IMR-90 (cell line): Measurements from ENCODE around the gene TMEM208. TPM values are rescaled to one million over a fixed set of nuclear protein-coding genes. Genes with fewer than 3 reads are reported as not detected.
A peak's percentile ranks its signal among the peaks of the same experiment; 100 is the strongest.

Source experiments
- ATAC-seq: fragments of 200-7000 bp; cut with Tn5 transposase; 2 replicates; pipeline ENCODE4 v1.9.1; 2020; ENCODE audit warnings: low read depth, mild to moderate bottlenecking, moderate library complexity
- BruUV-seq: library from RNA; stranded (reverse); fragments of 400-500 nt; replicated peaks from 2 replicates; lab custom pipeline; 2021; lab: Mats Ljungman, UMichigan
- CTCF ChIA-PET: fragments of 300-600 bp; formaldehyde crosslinking; extraction: SDS; loops from one replicate; lab custom pipeline; 2021; ENCODE audit warnings: antibody characterized with exemption; lab: Yijun Ruan, JAX
- POLR2A ChIA-PET: fragments of 300-600 bp; sonication (Branson Sonifier 250); formaldehyde crosslinking; loops from one replicate; lab custom pipeline; 2022; ENCODE audit warnings: antibody characterized with exemption; ENCODE audit not compliant: unreplicated experiment; lab: Charles Lee
- DNase-seq: peaks from one replicate; pipeline ENCODE4 v3.0.0; 2013
- H2AFZ ChIP-seq: replicated peaks from 2 replicates; pipeline ENCODE3; 2013; ENCODE audit warnings: low read length, mild to moderate bottlenecking; ENCODE audit not compliant: poor library complexity
- H2AK5ac ChIP-seq: 2 replicates; pipeline ENCODE4 v1.6.1; 2013; ENCODE audit warnings: low read depth, low read length, inconsistent platforms
- H2AK9ac ChIP-seq: replicated peaks from 2 replicates; pipeline ENCODE3; 2013; ENCODE audit warnings: mild to moderate bottlenecking, low read depth, low read length, moderate library complexity; ENCODE audit not compliant: poor library complexity
- H2BK120ac ChIP-seq: 2 replicates; pipeline ENCODE4 v1.6.1; 2013; ENCODE audit warnings: low read depth, low read length, inconsistent platforms
- H2BK15ac ChIP-seq: 3 replicates; pipeline ENCODE4 v1.6.1; 2013; ENCODE audit warnings: low read depth, low read length, inconsistent platforms
- H2BK20ac ChIP-seq: 2 replicates; pipeline ENCODE4 v1.6.1; 2013; ENCODE audit warnings: low read depth, mild to moderate bottlenecking, inconsistent platforms, low read length, moderate library complexity
- H2BK5ac ChIP-seq: 2 replicates; pipeline ENCODE4 v1.6.1; 2013; ENCODE audit warnings: mild to moderate bottlenecking, low read depth, low read length, inconsistent platforms; ENCODE audit not compliant: poor library complexity, severe bottlenecking
- H3K14ac ChIP-seq: replicated peaks from 2 replicates; pipeline ENCODE4 v1.6.1; 2013; ENCODE audit warnings: low read depth, low read length, inconsistent platforms
- H3K18ac ChIP-seq: 2 replicates; pipeline ENCODE4 v1.6.1; 2013; ENCODE audit warnings: low read depth, low read length, control low read depth
- H3K23ac ChIP-seq: 2 replicates; pipeline ENCODE4 v1.6.1; 2013; ENCODE audit warnings: low read depth, low read length, inconsistent platforms
- H3K27ac ChIP-seq: 2 replicates; pipeline ENCODE4 v1.5.1; 2013; ENCODE audit warnings: mild to moderate bottlenecking, control low read depth, low read length; ENCODE audit not compliant: insufficient read depth
- H3K27me3 ChIP-seq: 2 replicates; pipeline ENCODE4 v1.6.1; 2013; ENCODE audit warnings: low read length; ENCODE audit not compliant: control insufficient read depth, insufficient read depth
- H3K36me3 ChIP-seq: 2 replicates; pipeline ENCODE4 v1.6.1; 2013; ENCODE audit warnings: low read length, mixed read lengths; ENCODE audit not compliant: control insufficient read depth, insufficient read depth
- H3K4ac ChIP-seq: 2 replicates; pipeline ENCODE4 v1.6.1; 2013; ENCODE audit warnings: low read depth, low read length, inconsistent platforms
- H3K4me1 ChIP-seq: 2 replicates; pipeline ENCODE4 v1.6.1; 2013; ENCODE audit warnings: low read length, mixed read lengths; ENCODE audit not compliant: control insufficient read depth, insufficient read depth
- H3K4me2 ChIP-seq: 2 replicates; pipeline ENCODE4 v1.6.1; 2013; ENCODE audit warnings: low read depth, mild to moderate bottlenecking, control low read depth, low read length, moderate library complexity
- H3K4me3 ChIP-seq: 2 replicates; pipeline ENCODE4 v1.5.1; 2013; ENCODE audit warnings: low read depth, mild to moderate bottlenecking, control low read depth, low read length, moderate library complexity; ENCODE audit not compliant: insufficient read depth
- H3K56ac ChIP-seq: 2 replicates; pipeline ENCODE4 v1.6.1; 2013; ENCODE audit warnings: low read length, inconsistent platforms; ENCODE audit not compliant: insufficient read depth; ENCODE audit errors: extremely low read depth
- H3K79me1 ChIP-seq, 2 experiments: 2 replicates each; pipeline ENCODE4 v1.6.1; 2013; ENCODE audit warnings: low read length in 2 of 2, inconsistent platforms in 1 of 2, low read depth in 1 of 2
- H3K9ac ChIP-seq: 2 replicates; pipeline ENCODE4 v1.6.1; 2013; ENCODE audit warnings: low read depth, low read length, control low read depth
- H3K9me1 ChIP-seq: 2 replicates; pipeline ENCODE4 v1.6.1; 2013; ENCODE audit warnings: low read length, inconsistent platforms; ENCODE audit not compliant: insufficient read depth
- H3K9me3 ChIP-seq: 2 replicates; pipeline ENCODE4 v1.6.1; 2013; ENCODE audit warnings: low read length; ENCODE audit not compliant: control insufficient read depth, insufficient read depth
- H4K20me1 ChIP-seq: 2 replicates; pipeline ENCODE4 v1.6.1; 2013; ENCODE audit warnings: low read length, inconsistent platforms; ENCODE audit not compliant: insufficient read depth
- H4K5ac ChIP-seq: 2 replicates; pipeline ENCODE4 v1.6.1; 2013; ENCODE audit warnings: mild to moderate bottlenecking, low read depth, low read length, control low read depth
- H4K8ac ChIP-seq, 2 experiments: 2 replicates each; pipeline ENCODE4 v1.6.1; 2013; ENCODE audit warnings: low read depth in 2 of 2, low read length in 2 of 2, control low read depth in 1 of 2, inconsistent platforms in 1 of 2
- H4K91ac ChIP-seq: 2 replicates; pipeline ENCODE4 v1.6.1; 2013; ENCODE audit warnings: low read depth, low read length, inconsistent platforms; ENCODE audit not compliant: insufficient read depth
- NFE2L2 ChIP-seq: fragments of 150-350 bp; IDR thresholded peaks from 2 replicates; pipeline ENCODE4 v1.6.1; 2016; ENCODE audit warnings: low read depth, mild to moderate bottlenecking, low read length
- RFX5 ChIP-seq: IDR thresholded peaks from 2 replicates; pipeline ENCODE4 v1.8.0; 2012; ENCODE audit warnings: low read depth, mild to moderate bottlenecking, low read length, moderate library complexity
- SMC3 ChIP-seq: fragments of 150-350 bp; IDR thresholded peaks from 2 replicates; pipeline ENCODE4 v1.6.1; 2016; ENCODE audit warnings: low read depth, mild to moderate bottlenecking, antibody characterized with exemption, low read length, moderate library complexity
- whole genome bisulfite sequencing, 2 experiments: methylation state at CpG; one replicate each; pipeline versions ENCODE4 v1.1.5 to v1.1.7; 2013; ENCODE audit warnings: missing lambda C conversion rate in 2 of 2; ENCODE audit not compliant: insufficient read length in 1 of 2; ENCODE audit errors: extremely low coverage in 2 of 2; 5-methylcytosine and 5-hydroxymethylcytosine counted together
- dilution Hi-C: fragments of 300-500 bp; cut with HindIII; formaldehyde crosslinking; loops from one replicate; pipeline ENCODE4 v1.14.3; 2018; ENCODE audit warnings: low sequenced_read_pairs; ENCODE audit not compliant: unreplicated experiment
- in situ Hi-C: fragments of 300-500 bp; cut with MboI; formaldehyde crosslinking; loops from 3 replicates; pipeline ENCODE4 v1.14.3; 2019; ENCODE audit warnings: low sequenced_read_pairs, inconsistent platforms, mixed read lengths
- intact Hi-C: fragments of 100-400 bp; cut with micrococcal nuclease; formaldehyde crosslinking; loops from 2 replicates; pipeline ENCODE4 v1.10.0; 2022
- polyA plus RNA-seq, 3 experiments: library from polyadenylated mRNA; depleted of rRNA; stranded (reverse); fragments of >200 nt; gene quantifications; 2 replicates each; pipeline ENCODE4 v1.2.3, GENCODE V29; 2012; ENCODE audit warnings: low replicate concordance in 1 of 3
- total RNA-seq: library from RNA; depleted of rRNA; stranded (reverse); fragments of >200 nt; gene quantifications from 2 replicates; pipeline ENCODE4 v1.2.3, GENCODE V29; 2012

TMEM208 gene
- total and polyA plus RNA-seq, 2 of the 4 experiments (the other 2 are of a cell fraction), result 65.6 to 66.5 TPM

GRCh38 chr16:67197704-67198103, 29.2 kb upstream of the TMEM208 start:
- Histone ChIP-seq H3K18ac (no peak overlapping the region), H4K8ac (no peak overlapping the region), H3K36me3 (peaks cover 70% of the 10 kb centered on the region), H3K14ac (no peak overlapping the region), H2BK20ac (no peak overlapping the region), H2BK120ac (no peak overlapping the region), H3K4me3 (no peak overlapping the region), H3K9ac (no peak overlapping the region), H3K4me2 (no peak overlapping the region), H2BK5ac (no peak overlapping the region), H3K4ac (no peak overlapping the region), H3K79me1 (peaks cover 21 to 42% of the 10 kb centered on the region in 2 experiments), H3K27me3 (no peaks in the 10 kb centered on the region), H3K9me1 (peaks cover 9% of the 10 kb centered on the region), H3K56ac (no peak overlapping the region), H3K4me1 (peaks cover 7% of the 10 kb centered on the region), H4K20me1 (peaks cover 27% of the 10 kb centered on the region), H2AK5ac (no peak overlapping the region), H2AK9ac (peak overlapping the region; percentile 70), H4K91ac (no peak overlapping the region), H2BK15ac (no peak overlapping the region), H3K23ac (no peak overlapping the region), H2AFZ (no peak overlapping the region), H4K5ac (no peak overlapping the region), H3K9me3 (no peaks in the 10 kb centered on the region), H3K27ac (no peak overlapping the region)
- intact Hi-C loops, result no loop called here
- ChIA-PET POLR2A (interaction anchor here (0.9 kb wide), 1 partner anchor 29 kb away, joined by 5 read pairs; the partner anchor contains the start of gene TMEM208), CTCF (interaction anchor here (1.1 kb wide), 1 partner anchor 13 kb away, joined by 3 read pairs; no protein-coding TSS in a partner anchor)
- BruUV-seq, result no TSS peak
- DNase-seq (no peak), ATAC-seq (no peak)
- TF ChIP-seq NFE2L2 (no peak), SMC3 (no peak), RFX5 (no peak)
- dilution Hi-C loops, result no loop called here
- in situ Hi-C loops, result no loop called here
- 73% methylated on average over 5 of the region's 6 CpGs; no CpG with 5 or more reads in 1 of the 2 experiments for WGBS, 2 experiments
